Measurements from ENCODE around the gene BRD8.

- no peak for TF ChIP-seq CTCF (IDR thresholded peaks at IDR 0.05)
- no peak for TF ChIP-seq POLR2A (IDR thresholded peaks at IDR 0.05)
Measured at GRCh38 chr5:138093036-138093435, 85.4 kb downstream of the BRD8 start.

Data from prostate gland (tissue), 2 donors.